Measurements from ENCODE around the gene IL17RB. TPM values are rescaled to one million over a fixed set of nuclear protein-coding genes. Genes with fewer than 3 reads are reported as not detected.

Gene IL17RB
- total RNA-seq, 1 experiment from 2014 or later: not detected

DNA sequence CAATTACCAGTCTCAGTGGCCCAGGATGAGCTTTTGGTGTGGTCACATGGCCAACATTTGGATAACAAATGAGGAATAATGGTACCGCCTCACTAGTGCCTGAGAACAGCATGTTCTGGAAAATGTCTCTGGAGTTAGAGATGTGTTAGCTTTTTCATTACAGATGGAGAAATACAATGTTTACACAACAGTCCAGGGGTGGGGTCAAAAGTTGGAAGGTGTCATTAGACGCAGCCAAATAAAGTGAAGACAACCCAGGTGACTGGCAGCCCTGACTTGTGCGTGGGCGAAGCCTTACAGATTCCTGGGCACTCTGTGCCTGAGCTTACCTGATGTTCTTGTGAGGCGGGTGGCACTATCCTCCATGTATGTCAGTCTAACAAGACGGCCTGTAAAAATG is 12.8 kb downstream of the IL17RB start:
- ChIA-PET POLR2A (ENCODE audit: low non-redundant PET) (no interaction called here), CTCF (no interaction called here)
- DNase-seq (ENCODE audit: low spot score): no peak
- intact Hi-C loops (cut with micrococcal nuclease; ENCODE audit: unreplicated experiment): no loop called here
- Histone ChIP-seq H3K27ac (ENCODE audit: low read depth, low read length, poor library complexity, severe bottlenecking) (no peak overlapping the region), H3K4me1 (ENCODE audit: insufficient read depth, low read length, poor library complexity, severe bottlenecking) (no peaks in the 10 kb centered on the region), H3K9me3 (ENCODE audit: low read depth, low read length, poor library complexity, severe bottlenecking) (no peaks in the 10 kb centered on the region), H3K27me3 (replicated peaks; ENCODE audit: insufficient read depth, low read depth, low read length, poor library complexity) (no peaks in the 10 kb centered on the region), H3K4me3 (ENCODE audit: low read depth, low read length, poor library complexity, severe bottlenecking) (no peak overlapping the region), H3K36me3 (ENCODE audit: insufficient read depth, low read length, poor library complexity, severe bottlenecking) (no peaks in the 10 kb centered on the region)
- TF ChIP-seq, protein P1, sequence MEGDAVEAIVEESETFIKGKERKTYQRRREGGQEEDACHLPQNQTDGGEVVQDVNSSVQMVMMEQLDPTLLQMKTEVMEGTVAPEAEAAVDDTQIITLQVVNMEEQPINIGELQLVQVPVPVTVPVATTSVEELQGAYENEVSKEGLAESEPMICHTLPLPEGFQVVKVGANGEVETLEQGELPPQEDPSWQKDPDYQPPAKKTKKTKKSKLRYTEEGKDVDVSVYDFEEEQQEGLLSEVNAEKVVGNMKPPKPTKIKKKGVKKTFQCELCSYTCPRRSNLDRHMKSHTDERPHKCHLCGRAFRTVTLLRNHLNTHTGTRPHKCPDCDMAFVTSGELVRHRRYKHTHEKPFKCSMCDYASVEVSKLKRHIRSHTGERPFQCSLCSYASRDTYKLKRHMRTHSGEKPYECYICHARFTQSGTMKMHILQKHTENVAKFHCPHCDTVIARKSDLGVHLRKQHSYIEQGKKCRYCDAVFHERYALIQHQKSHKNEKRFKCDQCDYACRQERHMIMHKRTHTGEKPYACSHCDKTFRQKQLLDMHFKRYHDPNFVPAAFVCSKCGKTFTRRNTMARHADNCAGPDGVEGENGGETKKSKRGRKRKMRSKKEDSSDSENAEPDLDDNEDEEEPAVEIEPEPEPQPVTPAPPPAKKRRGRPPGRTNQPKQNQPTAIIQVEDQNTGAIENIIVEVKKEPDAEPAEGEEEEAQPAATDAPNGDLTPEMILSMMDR (conservative IDR thresholded peaks at IDR 0.05; ENCODE audit: low read depth, low read length): no peak
- no peak for TF ChIP-seq EZH2 (IDR thresholded peaks at IDR 0.05; ENCODE audit: borderline replicate concordance, low read depth, low read length, poor library complexity, severe bottlenecking)
- no TSS peak for BruUV-seq (replicated peaks)

DNA sequence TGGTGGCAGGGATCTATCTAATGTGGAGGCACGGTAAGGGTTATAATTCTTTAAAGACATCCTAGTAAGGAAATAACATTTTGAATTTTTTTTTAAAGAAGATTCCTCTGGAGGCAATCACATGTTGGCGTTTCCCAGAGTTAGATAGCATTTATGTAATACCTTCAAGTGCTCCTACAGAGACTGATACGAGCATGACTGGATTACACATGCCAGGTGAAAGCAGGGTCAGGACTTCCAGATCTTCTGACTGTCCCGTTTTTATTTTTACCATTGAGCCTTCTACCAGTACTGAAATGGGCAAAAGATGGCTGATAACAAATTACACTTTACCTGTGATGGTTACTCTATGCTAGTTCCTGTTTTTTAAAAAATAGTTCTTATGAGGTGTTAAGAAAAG is 13.8 kb downstream of the IL17RB start:
- no peaks in the 10 kb centered on the region for H3K9me3 ChIP-seq (ENCODE audit: low read depth, low read length, poor library complexity, severe bottlenecking)
- intact Hi-C loops (cut with micrococcal nuclease; ENCODE audit: unreplicated experiment): no loop called here
- H3K27ac ChIP-seq (ENCODE audit: low read depth, low read length, poor library complexity, severe bottlenecking): no peak overlapping the region
- no peak for TF ChIP-seq EZH2 (IDR thresholded peaks at IDR 0.05; ENCODE audit: borderline replicate concordance, low read depth, low read length, poor library complexity, severe bottlenecking)
- TF ChIP-seq, protein P1 (conservative IDR thresholded peaks at IDR 0.05; ENCODE audit: low read depth, low read length): no peak
- no peaks in the 10 kb centered on the region for H3K36me3 ChIP-seq (ENCODE audit: insufficient read depth, low read length, poor library complexity, severe bottlenecking)
- no peak for DNase-seq (ENCODE audit: low spot score)
- H3K4me1 ChIP-seq (ENCODE audit: insufficient read depth, low read length, poor library complexity, severe bottlenecking): no peaks in the 10 kb centered on the region
- CTCF ChIA-PET: no interaction called here
- no peak overlapping the region for H3K4me3 ChIP-seq (ENCODE audit: low read depth, low read length, poor library complexity, severe bottlenecking)
- no TSS peak for BruUV-seq (replicated peaks)
- POLR2A ChIA-PET (ENCODE audit: low non-redundant PET): no interaction called here
- H3K27me3 ChIP-seq (replicated peaks; ENCODE audit: insufficient read depth, low read depth, low read length, poor library complexity): no peaks in the 10 kb centered on the region

DNA sequence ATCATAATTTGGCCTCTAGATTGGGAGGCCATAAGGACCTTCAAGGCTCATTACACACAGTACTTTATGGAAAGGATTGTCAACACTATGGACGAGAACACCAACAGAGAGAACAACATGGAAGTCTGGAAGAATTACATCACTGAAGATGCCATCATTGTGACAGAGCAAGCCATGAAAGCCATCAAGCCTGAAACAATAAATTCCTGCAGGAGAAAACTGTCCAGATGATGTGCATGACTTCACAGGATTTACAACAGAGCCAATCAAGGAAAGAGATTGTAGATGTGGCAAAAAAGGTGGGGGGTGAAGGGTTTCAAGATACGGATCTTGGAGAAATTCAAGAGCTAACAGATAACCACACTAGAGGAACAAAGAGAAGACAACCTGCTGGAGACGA is 15.9 kb downstream of the IL17RB start:
- BruUV-seq (replicated peaks): no TSS peak
- ChIA-PET CTCF (no interaction called here), POLR2A (ENCODE audit: low non-redundant PET) (no interaction called here)
- intact Hi-C loops (cut with micrococcal nuclease; ENCODE audit: unreplicated experiment): no loop called here
- DNase-seq (ENCODE audit: low spot score): no peak
- Histone ChIP-seq H3K27ac (ENCODE audit: low read depth, low read length, poor library complexity, severe bottlenecking) (no peak overlapping the region), H3K4me1 (ENCODE audit: insufficient read depth, low read length, poor library complexity, severe bottlenecking) (no peaks in the 10 kb centered on the region), H3K27me3 (replicated peaks; ENCODE audit: insufficient read depth, low read depth, low read length, poor library complexity) (no peaks in the 10 kb centered on the region), H3K9me3 (ENCODE audit: low read depth, low read length, poor library complexity, severe bottlenecking) (no peaks in the 10 kb centered on the region), H3K4me3 (ENCODE audit: low read depth, low read length, poor library complexity, severe bottlenecking) (no peak overlapping the region), H3K36me3 (ENCODE audit: insufficient read depth, low read length, poor library complexity, severe bottlenecking) (no peaks in the 10 kb centered on the region)
- TF ChIP-seq, protein P1 (conservative IDR thresholded peaks at IDR 0.05; ENCODE audit: low read depth, low read length): no peak
- no peak for TF ChIP-seq EZH2 (IDR thresholded peaks at IDR 0.05; ENCODE audit: borderline replicate concordance, low read depth, low read length, poor library complexity, severe bottlenecking)
